ENCODE data around the gene PDPN. TPM values are rescaled to one million over a fixed set of nuclear protein-coding genes. Genes with fewer than 3 reads are reported as not detected.

Gene PDPN
- total and polyA plus RNA-seq, 9 donors, result 17.6 to 65.4 (median 41.4) TPM

- no peaks in the 10 kb centered on the region for H3K9me3 ChIP-seq
- TF ChIP-seq POLR2A (IDR thresholded peaks at IDR 0.05), result no peak
- TF ChIP-seq EP300 (IDR thresholded peaks at IDR 0.05), result no peak
- TF ChIP-seq CTCF (IDR thresholded peaks at IDR 0.05), result no peak
- no peaks in the 10 kb centered on the region for H3K27me3 ChIP-seq
- intact Hi-C loops (cut with DNase I), result no loop called here
- WGBS, 3 donors, result 69 to 71% (median 70%) methylated on average over 5 of the region's 5 CpGs
- no peak for DNase-seq
- H3K27ac ChIP-seq, result no peak overlapping the region
- no peak overlapping the region for H3K4me3 ChIP-seq
- peaks cover 4% of the 10 kb centered on the region for H3K4me1 ChIP-seq (ENCODE audit: insufficient read depth)
- no peaks in the 10 kb centered on the region for H3K36me3 ChIP-seq
These were observed 39.4 kb upstream of the PDPN start for GRCh38 chr1:13544221-13544556.

- peaks cover 4% of the 10 kb centered on the region for H3K4me1 ChIP-seq (ENCODE audit: insufficient read depth)
- no peak overlapping the region for H3K27ac ChIP-seq
- TF ChIP-seq EP300 (IDR thresholded peaks at IDR 0.05) (no peak), POLR2A (IDR thresholded peaks at IDR 0.05) (no peak), CTCF (IDR thresholded peaks at IDR 0.05) (no peak)
- no peak for DNase-seq
- H3K9me3 ChIP-seq, result no peaks in the 10 kb centered on the region
- H3K36me3 ChIP-seq, result no peaks in the 10 kb centered on the region
- intact Hi-C loops (cut with DNase I), result no loop called here
- H3K27me3 ChIP-seq, result no peaks in the 10 kb centered on the region
- WGBS, 3 donors, result 51 to 74% (median 68%) methylated on average over 3 of the region's 3 CpGs
- no peak overlapping the region for H3K4me3 ChIP-seq
These were observed 36.8 kb upstream of the PDPN start for GRCh38 chr1:13546791-13547190.

- no peak for DNase-seq
- H3K36me3 ChIP-seq, result no peaks in the 10 kb centered on the region
- H3K4me3 ChIP-seq, result no peak overlapping the region
- 81 to 95% (median 90%) methylated on average over 6 of the region's 6 CpGs for WGBS, 3 donors
- peaks cover 3% of the 10 kb centered on the region for H3K4me1 ChIP-seq (ENCODE audit: insufficient read depth)
- H3K27me3 ChIP-seq, result no peaks in the 10 kb centered on the region
- no peak for TF ChIP-seq POLR2A (IDR thresholded peaks at IDR 0.05)
- TF ChIP-seq CTCF (IDR thresholded peaks at IDR 0.05), result no peak
- TF ChIP-seq EP300 (IDR thresholded peaks at IDR 0.05), result no peak
- intact Hi-C loops (cut with DNase I), result no loop called here
- H3K27ac ChIP-seq, result no peak overlapping the region
- no peaks in the 10 kb centered on the region for H3K9me3 ChIP-seq
These were observed 35.4 kb upstream of the PDPN start for GRCh38 chr1:13548281-13548680.

GRCh38 chr1:13549021-13549420 is 34.6 kb upstream of the PDPN start:
- 73 to 77% (median 74%) methylated on average over 6 of the region's 6 CpGs for WGBS, 3 donors
- Histone ChIP-seq H3K9me3 (no peaks in the 10 kb centered on the region), H3K27me3 (no peaks in the 10 kb centered on the region), H3K4me1 (ENCODE audit: insufficient read depth) (no peaks in the 10 kb centered on the region), H3K4me3 (no peak overlapping the region), H3K36me3 (no peaks in the 10 kb centered on the region), H3K27ac (no peak overlapping the region)
- DNase-seq, result no peak
- intact Hi-C loops (cut with DNase I), result no loop called here
- TF ChIP-seq POLR2A (IDR thresholded peaks at IDR 0.05), result no peak
- no peak for TF ChIP-seq CTCF (IDR thresholded peaks at IDR 0.05)
- TF ChIP-seq EP300 (IDR thresholded peaks at IDR 0.05), result no peak

GRCh38 chr1:13549521-13549920 is 34.1 kb upstream of the PDPN start:
- H3K9me3 ChIP-seq, result no peaks in the 10 kb centered on the region
- H3K36me3 ChIP-seq, result no peaks in the 10 kb centered on the region
- no peaks in the 10 kb centered on the region for H3K27me3 ChIP-seq
- no peak for DNase-seq
- no peak overlapping the region for H3K27ac ChIP-seq
- H3K4me3 ChIP-seq, result no peak overlapping the region
- H3K4me1 ChIP-seq (ENCODE audit: insufficient read depth), result no peaks in the 10 kb centered on the region
- 84 to 89% (median 85%) methylated on average over 3 of the region's 3 CpGs for WGBS, 3 donors
- intact Hi-C loops (cut with DNase I), result no loop called here
- TF ChIP-seq POLR2A (IDR thresholded peaks at IDR 0.05) (no peak), CTCF (IDR thresholded peaks at IDR 0.05) (no peak), EP300 (IDR thresholded peaks at IDR 0.05) (no peak)
